Neural progenitor cell (in vitro differentiated cells): Measurements from ENCODE around the gene ANXA2. TPM values are rescaled to one million over a fixed set of nuclear protein-coding genes. Genes with fewer than 3 reads are reported as not detected.

Source experiments
- DNase-seq: peaks from one replicate; pipeline ENCODE4 v3.0.0-alpha.2; 2016; ENCODE audit warnings: low spot score
- H2AFZ ChIP-seq: fragments of 200-600 bp; sonication (generic); replicated peaks from 2 replicates; pipeline ENCODE4 v1.6.1; 2016; ENCODE audit warnings: antibody characterized with exemption
- H3F3A ChIP-seq: fragments of 200-600 bp; sonication (generic); 2 replicates; pipeline ENCODE4 v1.6.1; 2016; ENCODE audit warnings: antibody characterized with exemption, low read depth
- H3K27ac ChIP-seq: fragments of 200-600 bp; sonication (generic); 2 replicates; pipeline ENCODE4 v1.5.1; 2016; ENCODE audit warnings: mild to moderate bottlenecking
- H3K27me3 ChIP-seq: fragments of 200-600 bp; sonication (generic); 2 replicates; pipeline ENCODE4 v1.6.1; 2016; ENCODE audit warnings: mild to moderate bottlenecking, moderate library complexity
- H3K36me3 ChIP-seq: fragments of 200-600 bp; sonication (generic); 2 replicates; pipeline ENCODE4 v1.5.1; 2016
- H3K4me1 ChIP-seq: fragments of 200-600 bp; sonication (generic); 2 replicates; pipeline ENCODE4 v1.6.1; 2016; ENCODE audit warnings: mixed run types
- H3K4me2 ChIP-seq: fragments of 200-600 bp; sonication (generic); 2 replicates; pipeline ENCODE4 v1.6.1; 2016
- H3K4me3 ChIP-seq: fragments of 200-600 bp; sonication (generic); 2 replicates; pipeline ENCODE4 v1.5.1; 2016
- H3K79me2 ChIP-seq: fragments of 200-600 bp; sonication (generic); 2 replicates; pipeline ENCODE4 v1.6.1; 2016; ENCODE audit warnings: low read depth
- H3K9ac ChIP-seq: fragments of 200-600 bp; sonication (generic); 2 replicates; pipeline ENCODE4 v1.6.1; 2016
- H3K9me3 ChIP-seq: fragments of 200-600 bp; sonication (generic); 2 replicates; pipeline ENCODE4 v1.5.1; 2016; ENCODE audit warnings: low read depth
- H4K20me1 ChIP-seq: fragments of 200-600 bp; sonication (generic); 2 replicates; pipeline ENCODE4 v1.6.1; 2016; ENCODE audit warnings: low read depth
- H3K27ac Mint-ChIP-seq: 3 replicates; pipeline ENCODE4 v1.8.0; 2021; ENCODE audit warnings: mixed read lengths
- H3K27me3 Mint-ChIP-seq: 2 replicates; pipeline ENCODE4 v1.8.0; 2022; ENCODE audit warnings: low read depth, mild to moderate bottlenecking, inconsistent platforms, moderate library complexity, mixed read lengths; ENCODE audit not compliant: insufficient read depth
- H3K36me3 Mint-ChIP-seq: 3 replicates; pipeline ENCODE4 v1.8.0; 2021; ENCODE audit warnings: mixed read lengths
- H3K4me1 Mint-ChIP-seq: 3 replicates; pipeline ENCODE4 v1.8.0; 2021; ENCODE audit warnings: mixed read lengths
- H3K4me3 Mint-ChIP-seq: 3 replicates; pipeline ENCODE4 v1.8.0; 2021; ENCODE audit warnings: mild to moderate bottlenecking, moderate library complexity, mixed read lengths
- H3K9me3 Mint-ChIP-seq: 3 replicates; pipeline ENCODE4 v1.8.0; 2020; ENCODE audit warnings: mixed read lengths
- CTCF ChIP-seq: fragments of 200-600 bp; sonication (generic); IDR thresholded peaks from 2 replicates; pipeline ENCODE4 v1.5.1; 2017; ENCODE audit warnings: antibody characterized with exemption, mild to moderate bottlenecking
- EZH2 ChIP-seq: fragments of 200-600 bp; sonication (generic); IDR thresholded peaks from 2 replicates; pipeline ENCODE4 v1.6.1; 2017; ENCODE audit warnings: antibody characterized with exemption, mild to moderate bottlenecking, moderate library complexity
- EZH2phosphoT487 ChIP-seq: fragments of 200-600 bp; sonication (generic); IDR thresholded peaks from 2 replicates; pipeline ENCODE4 v1.6.1; 2017; ENCODE audit warnings: antibody characterized with exemption
- total RNA-seq: library from RNA; depleted of rRNA; stranded (reverse); fragments of >200 nt; gene quantifications from 2 replicates; pipeline ENCODE4 v1.2.3, GENCODE V29; 2015; ENCODE audit warnings: low replicate concordance

Gene ANXA2
- total RNA-seq, 1 donor from 2014 or later = 20.1 TPM

GRCh38 chr15:60417112-60417511 lies 19.3 kb upstream of the ANXA2 start:
- H3K36me3 ChIP-seq = no peaks in the 10 kb centered on the region
- no peaks in the 10 kb centered on the region for H3K4me1 ChIP-seq
- peaks cover 2% of the 10 kb centered on the region for H3K36me3 Mint-ChIP-seq
- H3K9ac ChIP-seq = no peak overlapping the region
- no peak for DNase-seq
- no peaks in the 10 kb centered on the region for H3K9me3 ChIP-seq
- H3K4me1 Mint-ChIP-seq = peaks cover 13% of the 10 kb centered on the region
- H3K4me2 ChIP-seq = no peak overlapping the region
- TF ChIP-seq EZH2phosphoT487 (no peak), CTCF (no peak)
- peaks cover 2% of the 10 kb centered on the region for H3K9me3 Mint-ChIP-seq
- H3K79me2 ChIP-seq = no peaks in the 10 kb centered on the region
- no peak overlapping the region for H3K4me3 ChIP-seq
- H3K27me3 ChIP-seq = no peaks in the 10 kb centered on the region
- no peaks in the 10 kb centered on the region for H3K27me3 Mint-ChIP-seq
- no peak overlapping the region for H3K4me3 Mint-ChIP-seq
- H3K27ac Mint-ChIP-seq = no peak overlapping the region
- H4K20me1 ChIP-seq = no peaks in the 10 kb centered on the region
- H3F3A ChIP-seq = no peaks in the 10 kb centered on the region
- H2AFZ ChIP-seq = no peak overlapping the region
- no peak overlapping the region for H3K27ac ChIP-seq

GRCh38 chr15:60416484-60416883 lies 18.7 kb upstream of the ANXA2 start:
- Histone ChIP-seq H3K4me3 (no peak overlapping the region), H3K9ac (no peak overlapping the region), H3F3A (no peaks in the 10 kb centered on the region), H3K4me1 (no peaks in the 10 kb centered on the region), H3K36me3 (no peaks in the 10 kb centered on the region), H3K4me2 (no peak overlapping the region), H4K20me1 (no peaks in the 10 kb centered on the region), H3K27me3 (no peaks in the 10 kb centered on the region), H3K27ac (no peak overlapping the region), H2AFZ (no peak overlapping the region), H3K9me3 (no peaks in the 10 kb centered on the region), H3K79me2 (no peaks in the 10 kb centered on the region)
- no peak for TF ChIP-seq CTCF
- no peak for TF ChIP-seq EZH2phosphoT487
- TF ChIP-seq EZH2 = no peak
- Mint-ChIP-seq H3K9me3 (peaks cover 2% of the 10 kb centered on the region), H3K4me3 (no peak overlapping the region), H3K27ac (no peak overlapping the region), H3K27me3 (no peaks in the 10 kb centered on the region), H3K36me3 (peaks cover 2% of the 10 kb centered on the region), H3K4me1 (peaks cover 13% of the 10 kb centered on the region)
- DNase-seq = no peak

- TF ChIP-seq EZH2phosphoT487 (no peak), EZH2 (no peak), CTCF (no peak)
- H3K4me1 ChIP-seq = no peaks in the 10 kb centered on the region
- H3K4me3 ChIP-seq = no peak overlapping the region
- Mint-ChIP-seq H3K27ac (no peak overlapping the region), H3K27me3 (no peaks in the 10 kb centered on the region), H3K4me3 (no peak overlapping the region), H3K4me1 (peaks cover 9% of the 10 kb centered on the region), H3K9me3 (peaks cover 2% of the 10 kb centered on the region), H3K36me3 (peaks cover 2% of the 10 kb centered on the region)
- no peak overlapping the region for H2AFZ ChIP-seq
- H3K4me2 ChIP-seq = no peak overlapping the region
- DNase-seq = no peak
- no peaks in the 10 kb centered on the region for H3K27me3 ChIP-seq
- H4K20me1 ChIP-seq = no peaks in the 10 kb centered on the region
- H3K9me3 ChIP-seq = no peaks in the 10 kb centered on the region
- H3F3A ChIP-seq = no peaks in the 10 kb centered on the region
- H3K36me3 ChIP-seq = no peaks in the 10 kb centered on the region
- no peak overlapping the region for H3K27ac ChIP-seq
- H3K79me2 ChIP-seq = no peaks in the 10 kb centered on the region
- H3K9ac ChIP-seq = no peak overlapping the region
Measured at GRCh38 chr15:60414016-60414682, 16.4 kb upstream of the ANXA2 start.
